HG03060 (cell line): ENCODE data around the gene NAA80.
A peak's percentile ranks its signal among the peaks of the same experiment; 100 is the strongest.

Experiments
- ATAC-seq: cut with Tn5 transposase; IDR thresholded peaks from one replicate; pipeline ENCODE4 v1.9.1; 2021; ENCODE audit warnings: low read depth, moderate number of reproducible peaks; ENCODE audit not compliant: unreplicated experiment

The NAA80 gene

GRCh38 chr3:50331364-50331907 lies 32.2 kb upstream of the NAA80 start:
- no peak for ATAC-seq

DNA sequence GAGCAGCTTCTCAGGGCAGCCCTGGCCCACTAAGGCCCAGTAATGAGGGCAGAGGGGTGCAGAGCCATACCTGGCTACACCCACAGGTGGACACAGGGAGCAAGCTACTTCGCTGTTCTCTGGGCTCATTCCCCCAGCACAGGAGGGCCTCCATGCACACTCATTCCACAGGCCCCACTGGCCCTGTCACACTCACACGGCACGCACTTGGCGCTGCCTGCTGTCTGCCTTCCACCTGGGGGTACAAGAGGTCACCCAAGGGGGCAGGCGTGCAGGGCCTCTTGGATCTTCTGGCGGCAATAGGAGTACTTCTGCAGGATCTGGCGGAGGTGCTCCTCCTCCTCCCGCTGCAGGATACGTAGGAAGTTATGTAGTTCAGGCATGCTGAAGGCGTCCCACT lies 31.1 kb upstream of the NAA80 start:
- no peak for ATAC-seq

GRCh38 chr3:50327943-50328691 lies 28.9 kb upstream of the NAA80 start, which contains the start of gene TUSC2:
TSS of gene TUSC2 (minus strand) at chr3:50328223. CDS start at chr3:50328099, 124 bp downstream.
- peak; percentile 67 for ATAC-seq

DNA sequence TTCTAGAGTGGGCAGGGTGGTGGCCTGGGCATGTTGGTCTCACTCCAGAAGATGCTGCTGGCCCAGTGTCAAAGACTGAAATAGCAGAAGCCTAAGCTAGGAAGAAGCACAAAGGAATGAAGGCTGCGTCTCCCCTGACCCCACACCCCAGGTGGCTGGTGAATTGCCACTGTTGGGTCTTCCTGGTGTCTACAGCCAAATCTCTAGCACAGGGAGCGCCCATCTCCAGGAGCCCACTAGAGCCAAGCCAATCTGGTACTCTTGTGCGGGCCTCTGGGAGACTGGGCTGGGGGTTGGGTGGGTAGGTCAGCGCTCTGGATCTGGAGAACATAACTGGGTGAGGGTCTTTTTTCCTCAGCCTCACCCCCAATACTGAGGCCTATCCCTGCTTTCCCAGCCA lies 27.9 kb upstream of the NAA80 start:
- no peak for ATAC-seq

DNA sequence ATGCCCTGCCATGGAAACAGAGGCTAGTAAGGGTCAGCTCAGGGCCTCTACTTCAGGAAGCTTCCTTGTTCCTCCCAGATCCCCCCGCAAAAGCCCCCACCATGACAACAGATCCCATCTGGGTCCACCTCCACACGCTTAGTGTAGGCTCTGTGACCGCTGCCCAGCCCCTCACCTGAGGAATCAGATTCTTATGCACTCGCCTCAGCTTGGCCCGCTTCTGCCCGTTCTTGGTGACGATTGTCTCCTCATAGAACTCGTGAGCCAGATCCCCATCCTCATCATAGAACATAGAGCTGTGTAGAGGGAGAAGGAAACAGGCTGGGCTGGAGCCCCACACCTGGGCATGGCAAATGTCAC lies 27.0 kb upstream of the NAA80 start:
- ATAC-seq = no peak

- ATAC-seq = no peak
Measured at GRCh38 chr3:50325497-50326181, 26.4 kb upstream of the NAA80 start.

GRCh38 chr3:50325113-50325480 lies 25.9 kb upstream of the NAA80 start:
- no peak for ATAC-seq

DNA sequence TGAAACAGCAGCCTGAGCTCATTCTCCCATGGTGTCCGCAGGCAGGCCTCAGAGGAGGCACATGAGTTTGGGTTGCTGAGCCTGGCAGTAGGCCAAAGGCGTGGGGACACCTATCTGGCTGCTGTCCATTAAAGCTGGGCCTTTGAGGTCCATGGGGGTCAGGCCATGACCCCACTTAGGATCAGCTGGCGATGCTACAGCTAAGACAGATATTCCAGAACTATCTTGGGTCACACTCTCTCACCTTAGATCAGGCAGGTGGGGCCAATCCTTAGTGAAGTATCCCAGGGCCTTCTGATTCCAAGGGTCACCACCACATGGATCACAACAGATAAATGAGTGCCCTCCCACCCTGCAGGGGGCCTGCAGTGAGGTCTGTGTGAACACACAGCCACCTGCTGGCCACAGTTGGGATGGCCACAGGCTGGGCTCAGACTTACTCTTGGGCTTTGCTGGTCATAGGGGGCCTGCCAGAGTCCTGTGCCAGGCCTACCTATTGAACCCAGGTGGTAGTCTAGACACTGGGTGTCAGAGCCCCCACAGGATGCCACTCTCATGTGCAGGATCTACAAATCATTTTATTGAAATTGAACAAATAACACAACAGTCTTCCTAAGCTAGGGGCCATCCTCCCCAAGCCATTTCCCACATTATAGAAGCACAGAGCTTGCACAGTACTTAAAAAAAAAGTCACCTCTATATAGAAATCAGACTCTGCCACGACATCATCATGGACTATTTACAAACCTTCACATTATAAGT lies 25.3 kb upstream of the NAA80 start:
- ATAC-seq = no peak

DNA sequence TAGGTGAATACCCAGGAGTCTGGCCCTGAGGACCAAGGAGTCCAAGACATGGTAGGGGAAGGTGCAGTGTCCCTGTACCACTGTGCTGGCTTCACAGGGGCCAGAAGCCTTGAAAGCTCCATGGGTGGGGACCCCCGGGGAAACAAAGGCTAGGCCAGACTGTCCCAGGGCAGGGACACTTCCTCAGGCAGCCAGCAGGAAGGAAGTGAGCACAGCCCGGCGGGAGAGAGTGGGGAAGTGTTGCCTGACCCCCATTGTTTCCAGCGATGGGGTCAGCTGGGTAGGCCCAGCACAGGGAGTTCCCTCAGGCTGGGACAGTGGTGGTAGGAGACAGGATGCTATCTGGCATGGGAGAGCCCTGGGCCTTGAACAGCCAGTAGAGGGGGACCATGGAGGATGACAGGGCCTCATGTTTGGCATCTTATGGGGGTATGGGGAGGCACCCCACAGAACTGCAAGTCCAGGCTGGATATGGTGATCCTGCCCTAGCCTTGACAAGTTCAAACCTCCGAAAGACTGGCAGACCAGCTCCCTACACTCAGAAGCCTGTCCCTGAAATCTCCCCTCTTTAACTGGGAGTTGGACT lies 24.5 kb upstream of the NAA80 start:
- ATAC-seq = no peak

GRCh38 chr3:50323092-50323600 lies 23.9 kb upstream of the NAA80 start:
- ATAC-seq = no peak

DNA sequence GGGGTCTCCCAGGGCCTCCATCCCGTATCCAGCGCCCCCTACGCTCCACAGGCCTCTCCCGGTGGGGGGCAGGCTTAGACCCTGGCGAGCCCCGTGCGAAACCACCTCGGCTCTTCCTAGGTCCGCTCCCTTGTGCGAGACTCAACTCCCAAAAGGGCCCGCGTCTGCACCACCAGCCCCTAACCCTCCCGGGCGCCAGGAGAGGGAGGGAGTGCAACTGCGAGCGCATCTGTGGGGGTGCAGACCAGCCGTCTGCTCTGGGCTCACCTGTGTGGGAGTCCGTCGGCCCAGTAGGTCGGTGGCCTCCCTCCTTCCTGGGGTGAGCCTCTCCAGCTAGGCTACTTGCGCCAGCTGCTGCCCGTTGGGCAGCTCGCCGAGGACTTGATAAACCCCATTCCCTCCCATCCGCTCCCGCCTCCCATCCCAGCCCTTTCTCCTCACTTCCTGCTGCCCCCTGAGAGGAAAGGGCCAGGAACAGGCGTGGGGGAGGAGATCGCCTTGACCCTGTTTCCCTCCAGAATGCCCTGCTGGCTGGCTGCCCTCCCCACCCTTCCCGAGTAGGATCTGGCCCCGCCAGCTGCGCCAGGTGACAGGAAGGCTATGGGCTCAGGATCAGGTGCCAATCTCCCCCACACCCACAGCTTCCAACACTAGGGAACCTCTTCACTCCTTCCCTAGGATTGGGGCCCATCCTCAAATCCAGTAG lies 23.3 kb upstream of the NAA80 start, which contains the start of gene HYAL2:
Gene HYAL2, minus strand, starts transcription at position 360 of the 706 bp plus-strand sequence. CDS start 2,256 bp downstream, outside the sequence.
- ATAC-seq = no peak

DNA sequence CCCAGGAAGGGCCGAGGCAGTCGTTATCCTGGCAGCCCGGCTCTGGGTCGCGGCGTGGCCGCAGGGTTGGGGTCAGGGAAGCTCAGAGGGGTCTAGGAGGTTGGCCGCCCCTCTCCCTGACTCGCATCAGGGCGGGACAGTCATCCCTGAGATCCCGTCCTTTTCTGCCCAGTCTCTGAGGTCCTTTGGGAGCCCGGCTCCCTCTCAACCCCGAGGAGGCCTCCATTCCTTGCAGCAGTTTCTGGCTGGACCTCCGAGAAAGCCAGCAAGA lies 22.8 kb upstream of the NAA80 start:
- no peak for ATAC-seq

GRCh38 chr3:50321336-50322114 lies 22.3 kb upstream of the NAA80 start:
- peak; percentile 59 for ATAC-seq

GRCh38 chr3:50320853-50321335 lies 21.7 kb upstream of the NAA80 start:
- ATAC-seq = peak; percentile 19

DNA sequence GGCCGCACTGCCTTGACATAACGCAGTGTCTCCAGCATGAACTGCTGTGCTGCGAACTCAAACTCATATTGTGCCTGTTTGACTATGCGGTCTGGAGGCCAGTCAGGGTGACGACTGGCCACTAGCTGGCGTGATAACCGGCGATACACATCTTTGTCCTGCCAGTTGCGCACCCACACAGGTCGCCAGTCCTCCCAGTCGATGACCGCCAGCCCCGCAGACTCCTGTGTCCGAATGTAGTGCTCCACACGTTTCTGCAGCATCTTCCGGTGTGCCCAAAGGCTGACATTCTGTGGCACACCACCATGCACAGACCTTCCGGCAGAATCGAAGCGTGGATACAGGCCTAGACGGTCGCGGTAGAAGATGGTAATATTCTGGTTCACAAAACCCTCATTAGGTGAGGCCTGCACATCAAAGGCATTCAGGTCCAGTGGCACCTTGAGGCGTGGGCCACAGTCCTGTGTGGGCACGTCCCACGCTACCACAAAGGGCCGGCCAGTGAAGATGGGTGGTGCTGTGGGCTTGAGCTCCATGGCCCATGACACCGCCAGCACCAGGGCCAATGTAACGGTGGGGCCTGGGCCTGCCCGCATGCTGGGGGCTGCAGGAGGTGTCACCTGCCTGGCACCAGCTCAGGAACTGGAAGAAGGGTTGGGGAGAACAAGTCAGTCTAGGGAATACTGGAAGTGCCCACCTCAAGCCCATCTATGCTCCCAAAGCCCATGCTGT lies 20.9 kb upstream of the NAA80 start:
- no peak for ATAC-seq

DNA sequence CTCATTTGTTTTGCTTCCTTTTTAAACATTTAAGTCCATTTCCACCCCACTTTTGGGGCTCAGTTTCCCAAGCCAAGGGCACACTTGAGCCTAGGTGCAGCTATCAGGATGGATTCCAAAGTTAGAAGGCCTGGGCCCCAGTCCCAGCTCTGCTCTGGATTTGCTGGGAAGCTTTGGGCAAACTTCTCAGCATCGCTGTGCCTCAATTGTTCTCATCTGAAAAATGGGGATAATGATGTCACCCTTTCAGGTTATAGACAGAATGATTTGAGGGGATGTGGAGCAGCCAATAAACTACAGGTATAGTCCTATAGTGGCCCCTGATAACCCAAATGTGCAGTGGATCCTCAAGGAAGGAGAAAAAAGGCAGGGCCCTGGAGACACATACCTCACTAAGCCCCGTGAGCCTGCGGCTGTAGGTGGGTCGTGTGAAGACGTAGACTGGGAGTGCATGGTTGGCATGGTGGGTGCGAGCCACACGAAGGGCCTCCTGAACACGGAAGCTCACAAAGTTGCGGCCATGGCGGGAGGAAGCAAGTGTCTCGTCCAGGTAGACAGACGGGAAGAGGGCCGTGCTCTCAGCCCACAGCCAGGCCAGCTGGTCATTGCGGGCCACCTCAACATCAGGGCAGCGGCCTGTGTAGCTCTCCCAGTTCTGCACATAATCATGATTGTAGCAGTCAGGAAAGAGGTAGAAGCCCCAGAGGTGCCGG lies 20.1 kb upstream of the NAA80 start:
- no peak for ATAC-seq

GRCh38 chr3:50318615-50319014 lies 19.4 kb upstream of the NAA80 start:
- ATAC-seq = no peak

DNA sequence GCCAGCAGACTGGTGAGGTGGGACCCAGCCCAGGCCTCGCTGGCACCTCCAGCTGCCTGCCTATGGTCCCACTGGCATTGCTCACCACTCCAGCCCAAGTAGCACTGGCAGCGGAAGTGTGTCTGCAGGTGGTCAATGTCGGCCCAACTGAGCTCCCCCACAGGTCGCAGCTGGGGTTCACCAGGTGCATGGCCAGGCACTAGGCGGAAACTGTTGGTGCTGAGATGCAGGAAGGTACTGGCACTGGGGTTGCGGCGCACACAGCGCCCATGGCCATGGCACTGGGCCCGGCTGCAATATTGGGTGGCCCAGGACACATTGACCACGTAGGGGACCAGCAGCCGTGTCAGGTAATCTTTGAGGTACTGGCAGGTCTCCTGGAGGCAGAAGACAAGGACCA lies 19.0 kb upstream of the NAA80 start:
- ATAC-seq = no peak
